GM12878 (cell line): ENCODE measurements around the gene GGT7. TPM values are rescaled to one million over a fixed set of nuclear protein-coding genes. Genes with fewer than 3 reads are reported as not detected.
A peak's percentile ranks its signal among the peaks of the same experiment; 100 is the strongest.

Source experiments
- BACH1 ChIP-seq: fragments of 450-650 bp; IDR thresholded peaks from 2 replicates; pipeline ENCODE4 v1.6.1; 2017; ENCODE audit warnings: mild to moderate bottlenecking, borderline replicate concordance
- BMI1 ChIP-seq: fragments of 450-650 bp; IDR thresholded peaks from 2 replicates; pipeline ENCODE4 v1.6.1; 2016; ENCODE audit warnings: mild to moderate bottlenecking, moderate library complexity, borderline replicate concordance
- DPF2 ChIP-seq: fragments of 450-650 bp; IDR thresholded peaks from 2 replicates; pipeline ENCODE4 v1.6.1; 2017; ENCODE audit warnings: mild to moderate bottlenecking
- EP300 ChIP-seq, 2 experiments: fragments of 150-350 bp in 1 of 2; IDR thresholded peaks; 2 replicates each; pipeline ENCODE4 v1.6.1; 2011 to 2012; ENCODE audit warnings: low read depth in 2 of 2, low read length in 2 of 2, borderline replicate concordance in 1 of 2, improper control_type of control experiment in 1 of 2, inconsistent platforms in 1 of 2; ENCODE audit not compliant: control insufficient read depth in 1 of 2
- IKZF2 ChIP-seq, 2 experiments: fragments of 450-650 bp; IDR thresholded peaks; 2 replicates each; pipeline ENCODE4 v1.6.1; 2017; ENCODE audit warnings: mild to moderate bottlenecking in 2 of 2, moderate library complexity in 2 of 2
- IRF4 ChIP-seq: IDR thresholded peaks from 2 replicates; pipeline ENCODE4 v1.6.1; 2011; ENCODE audit warnings: low read depth, low read length
- LARP7 ChIP-seq: fragments of 450-650 bp; IDR thresholded peaks from 2 replicates; pipeline ENCODE4 v1.6.1; 2017; ENCODE audit warnings: mild to moderate bottlenecking
- MTA3 ChIP-seq: IDR thresholded peaks from 2 replicates; pipeline ENCODE4 v1.6.1; 2012; ENCODE audit warnings: low read length, inconsistent platforms, borderline replicate concordance
- NBN ChIP-seq: fragments of 450-650 bp; IDR thresholded peaks from 2 replicates; pipeline ENCODE4 v1.6.1; 2016
- PAX8 ChIP-seq: fragments of 450-650 bp; IDR thresholded peaks from 2 replicates; pipeline ENCODE4 v1.6.1; 2017; ENCODE audit warnings: mild to moderate bottlenecking, moderate library complexity
- POU2F2 ChIP-seq: IDR thresholded peaks from 3 replicates; pipeline ENCODE4 v1.6.1; 2011; ENCODE audit warnings: low read depth, mild to moderate bottlenecking, low read length, borderline replicate concordance
- RAD51 ChIP-seq: fragments of 450-650 bp; IDR thresholded peaks from 2 replicates; pipeline ENCODE4 v1.6.1; 2016; ENCODE audit warnings: moderate library complexity, mild to moderate bottlenecking, inconsistent platforms
- RBBP5 ChIP-seq: fragments of 200-600 bp; sonication (generic); conservative IDR thresholded peaks from 2 replicates; pipeline ENCODE4 v1.6.1; 2016
- SMC3 ChIP-seq: IDR thresholded peaks from 2 replicates; pipeline ENCODE4 v1.6.1; 2011; ENCODE audit warnings: low read length, improper control_type of control experiment, borderline replicate concordance
- WRNIP1 ChIP-seq: IDR thresholded peaks from 2 replicates; pipeline ENCODE4 v1.6.1; 2011; ENCODE audit warnings: low read depth, low read length, improper control_type of control experiment, borderline replicate concordance
- YBX1 ChIP-seq: fragments of 450-650 bp; IDR thresholded peaks from 2 replicates; pipeline ENCODE4 v1.6.1; 2016; ENCODE audit warnings: antibody characterized with exemption
- ZNF207 ChIP-seq: fragments of 450-650 bp; IDR thresholded peaks from 2 replicates; pipeline ENCODE4 v1.6.1; 2014; ENCODE audit warnings: antibody characterized with exemption, mild to moderate bottlenecking, borderline replicate concordance
- ZNF622 ChIP-seq: fragments of 450-650 bp; IDR thresholded peaks from 2 replicates; pipeline ENCODE4 v1.6.1; 2017; ENCODE audit warnings: mild to moderate bottlenecking, inconsistent platforms
- polyA plus RNA-seq, 11 experiments: library from polyadenylated mRNA; depleted of rRNA in 4 of 11; unstranded in 6 of 11; stranded (reverse) in 5 of 11; fragments of >200 nt; fragmentation: Nextera tagmentation in 4 of 11; fragmentation: Illumina TruSeq in 1 of 11; extraction: Ambion mirVana in 4 of 11; extraction: Trizol in 1 of 11; gene quantifications; 1 replicate in 1 of 11; 2 replicates in 10 of 11; pipeline versions ENCODE4 v1.2.1 to v1.2.3, GENCODE V29; 2011 to 2016; ENCODE audit warnings: inconsistent platforms in 2 of 11, missing spikeins in 2 of 11, low read depth in 1 of 11
- total RNA-seq, 4 experiments: library from RNA; depleted of rRNA in 3 of 4; stranded (reverse); fragments of >200 nt in 3 of 4; fragmentation: Illumina TruSeq in 1 of 4; extraction: Trizol in 1 of 4; gene quantifications; 2 replicates each; pipeline versions ENCODE4 v1.2.1 to v1.2.3, GENCODE V29; 2013 to 2021
- TF ChIP-seq, protein P1 (sequence below): IDR thresholded peaks from 2 replicates; pipeline ENCODE4 v1.6.1; 2011; ENCODE audit warnings: borderline replicate concordance, low read depth, mild to moderate bottlenecking, moderate library complexity, mixed read lengths, low read length; ENCODE audit not compliant: insufficient read depth; ENCODE audit errors: extremely low read length
- TF ChIP-seq, protein P2 (sequence below): IDR thresholded peaks from 2 replicates; pipeline ENCODE4 v1.6.1; 2012; ENCODE audit warnings: low read depth, low read length, improper control_type of control experiment
- TF ChIP-seq, protein P3 (sequence below): fragments of 450-650 bp; IDR thresholded peaks from 2 replicates; pipeline ENCODE4 v1.6.1; 2016; ENCODE audit warnings: mild to moderate bottlenecking
- TF ChIP-seq, protein P4 (sequence below): fragments of 450-650 bp; formaldehyde crosslinking; IDR thresholded peaks from 2 replicates; pipeline ENCODE4 v1.4.0; 2020; ENCODE audit warnings: mild to moderate bottlenecking, moderate library complexity
- TF ChIP-seq, protein P5 (sequence below): IDR thresholded peaks from 2 replicates; pipeline ENCODE4 v1.6.1; 2011; ENCODE audit warnings: mild to moderate bottlenecking, low read depth, low read length, moderate library complexity; ENCODE audit not compliant: insufficient replicate concordance

GGT7 gene
- total and polyA plus RNA-seq, 10 of the 15 experiments (the other 5 are each of a cell fraction or from before 2014, with no cell fraction given): 0.02 to 14.7 (median 5.3) TPM

DNA sequence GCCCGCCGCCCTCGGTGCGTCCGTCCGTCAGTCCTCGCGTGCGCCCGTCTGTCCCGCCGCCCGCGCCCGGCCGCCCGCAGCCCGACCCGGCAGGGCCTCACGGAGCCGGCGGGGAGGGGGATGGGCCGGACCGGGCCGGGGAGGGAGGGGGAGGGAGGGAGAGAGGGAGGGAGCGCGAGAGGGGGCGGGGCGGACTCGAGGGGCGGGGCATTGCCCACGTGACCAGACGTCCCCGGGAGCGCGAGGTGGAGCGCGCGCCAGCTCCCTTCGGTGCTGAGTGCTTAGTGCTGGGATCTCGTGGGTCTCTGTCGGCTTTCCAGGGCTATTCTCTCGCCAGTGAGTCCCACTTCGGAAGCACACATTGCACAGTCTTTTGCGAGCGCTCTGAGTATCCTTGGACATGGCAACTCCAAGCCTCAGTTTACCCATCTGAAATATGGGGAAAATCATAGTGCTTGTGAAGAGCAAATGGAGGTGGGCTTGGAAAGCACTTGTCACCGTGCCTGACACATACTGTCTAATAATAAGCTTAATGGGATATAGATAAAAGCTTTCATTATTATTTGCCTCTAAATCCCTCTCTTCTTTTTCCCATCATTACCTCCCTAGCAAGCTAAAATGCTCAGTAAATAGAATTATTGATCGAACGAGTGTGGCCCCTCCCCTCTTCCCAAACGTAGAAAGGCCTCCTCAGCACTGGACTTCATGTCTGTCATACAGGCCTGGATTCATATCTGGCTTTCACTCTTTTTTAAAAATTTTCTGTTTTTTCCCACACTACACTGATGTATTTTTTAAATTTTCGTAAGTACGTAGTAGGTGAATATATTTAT lies 46.9 kb downstream of the GGT7 start, which contains the start of gene NCOA6 (continued):
- no peak for TF ChIP-seq BACH1
- TF ChIP-seq ZNF207: no peak
- no peak for TF ChIP-seq ZNF622
- TF ChIP-seq, protein P1, sequence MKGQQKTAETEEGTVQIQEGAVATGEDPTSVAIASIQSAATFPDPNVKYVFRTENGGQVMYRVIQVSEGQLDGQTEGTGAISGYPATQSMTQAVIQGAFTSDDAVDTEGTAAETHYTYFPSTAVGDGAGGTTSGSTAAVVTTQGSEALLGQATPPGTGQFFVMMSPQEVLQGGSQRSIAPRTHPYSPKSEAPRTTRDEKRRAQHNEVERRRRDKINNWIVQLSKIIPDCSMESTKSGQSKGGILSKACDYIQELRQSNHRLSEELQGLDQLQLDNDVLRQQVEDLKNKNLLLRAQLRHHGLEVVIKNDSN: peak; percentile 91
- no peak for TF ChIP-seq SMC3
- no peak for TF ChIP-seq PAX8
- TF ChIP-seq IKZF2 (IDR thresholded peaks at IDR 0.05): 0 out of 4 replicates have a peak, but pooled peaks of 1 of the 2 experiments have one; percentile 26
- TF ChIP-seq RAD51: peak; percentile 89
- TF ChIP-seq IRF4: no peak
- TF ChIP-seq DPF2: 0 out of 2 replicates have a peak, but pooled peaks have one; percentile 6
- no peak for TF ChIP-seq MTA3
- no peak for TF ChIP-seq EP300 (IDR thresholded peaks at IDR 0.05; ENCODE audit: borderline replicate concordance in 1 of 2, control insufficient read depth in 1 of 2, low read depth in 2 of 2, low read length in 2 of 2)
- TF ChIP-seq, protein P2, sequence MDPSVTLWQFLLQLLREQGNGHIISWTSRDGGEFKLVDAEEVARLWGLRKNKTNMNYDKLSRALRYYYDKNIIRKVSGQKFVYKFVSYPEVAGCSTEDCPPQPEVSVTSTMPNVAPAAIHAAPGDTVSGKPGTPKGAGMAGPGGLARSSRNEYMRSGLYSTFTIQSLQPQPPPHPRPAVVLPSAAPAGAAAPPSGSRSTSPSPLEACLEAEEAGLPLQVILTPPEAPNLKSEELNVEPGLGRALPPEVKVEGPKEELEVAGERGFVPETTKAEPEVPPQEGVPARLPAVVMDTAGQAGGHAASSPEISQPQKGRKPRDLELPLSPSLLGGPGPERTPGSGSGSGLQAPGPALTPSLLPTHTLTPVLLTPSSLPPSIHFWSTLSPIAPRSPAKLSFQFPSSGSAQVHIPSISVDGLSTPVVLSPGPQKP: no peak
- no peak for TF ChIP-seq YBX1
- TF ChIP-seq RBBP5: no peak
- TF ChIP-seq, protein P3, sequence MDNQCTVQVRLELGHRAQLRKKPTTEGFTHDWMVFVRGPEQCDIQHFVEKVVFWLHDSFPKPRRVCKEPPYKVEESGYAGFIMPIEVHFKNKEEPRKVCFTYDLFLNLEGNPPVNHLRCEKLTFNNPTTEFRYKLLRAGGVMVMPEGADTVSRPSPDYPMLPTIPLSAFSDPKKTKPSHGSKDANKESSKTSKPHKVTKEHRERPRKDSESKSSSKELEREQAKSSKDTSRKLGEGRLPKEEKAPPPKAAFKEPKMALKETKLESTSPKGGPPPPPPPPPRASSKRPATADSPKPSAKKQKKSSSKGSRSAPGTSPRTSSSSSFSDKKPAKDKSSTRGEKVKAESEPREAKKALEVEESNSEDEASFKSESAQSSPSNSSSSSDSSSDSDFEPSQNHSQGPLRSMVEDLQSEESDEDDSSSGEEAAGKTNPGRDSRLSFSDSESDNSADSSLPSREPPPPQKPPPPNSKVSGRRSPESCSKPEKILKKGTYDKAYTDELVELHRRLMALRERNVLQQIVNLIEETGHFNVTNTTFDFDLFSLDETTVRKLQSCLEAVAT: no peak
- TF ChIP-seq, protein P4, sequence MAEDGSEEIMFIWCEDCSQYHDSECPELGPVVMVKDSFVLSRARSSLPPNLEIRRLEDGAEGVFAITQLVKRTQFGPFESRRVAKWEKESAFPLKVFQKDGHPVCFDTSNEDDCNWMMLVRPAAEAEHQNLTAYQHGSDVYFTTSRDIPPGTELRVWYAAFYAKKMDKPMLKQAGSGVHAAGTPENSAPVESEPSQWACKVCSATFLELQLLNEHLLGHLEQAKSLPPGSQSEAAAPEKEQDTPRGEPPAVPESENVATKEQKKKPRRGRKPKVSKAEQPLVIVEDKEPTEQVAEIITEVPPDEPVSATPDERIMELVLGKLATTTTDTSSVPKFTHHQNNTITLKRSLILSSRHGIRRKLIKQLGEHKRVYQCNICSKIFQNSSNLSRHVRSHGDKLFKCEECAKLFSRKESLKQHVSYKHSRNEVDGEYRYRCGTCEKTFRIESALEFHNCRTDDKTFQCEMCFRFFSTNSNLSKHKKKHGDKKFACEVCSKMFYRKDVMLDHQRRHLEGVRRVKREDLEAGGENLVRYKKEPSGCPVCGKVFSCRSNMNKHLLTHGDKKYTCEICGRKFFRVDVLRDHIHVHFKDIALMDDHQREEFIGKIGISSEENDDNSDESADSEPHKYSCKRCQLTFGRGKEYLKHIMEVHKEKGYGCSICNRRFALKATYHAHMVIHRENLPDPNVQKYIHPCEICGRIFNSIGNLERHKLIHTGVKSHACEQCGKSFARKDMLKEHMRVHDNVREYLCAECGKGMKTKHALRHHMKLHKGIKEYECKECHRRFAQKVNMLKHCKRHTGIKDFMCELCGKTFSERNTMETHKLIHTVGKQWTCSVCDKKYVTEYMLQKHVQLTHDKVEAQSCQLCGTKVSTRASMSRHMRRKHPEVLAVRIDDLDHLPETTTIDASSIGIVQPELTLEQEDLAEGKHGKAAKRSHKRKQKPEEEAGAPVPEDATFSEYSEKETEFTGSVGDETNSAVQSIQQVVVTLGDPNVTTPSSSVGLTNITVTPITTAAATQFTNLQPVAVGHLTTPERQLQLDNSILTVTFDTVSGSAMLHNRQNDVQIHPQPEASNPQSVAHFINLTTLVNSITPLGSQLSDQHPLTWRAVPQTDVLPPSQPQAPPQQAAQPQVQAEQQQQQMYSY: no peak
- TF ChIP-seq POU2F2: no peak
- no peak for TF ChIP-seq NBN
- TF ChIP-seq LARP7: no peak
- no peak for TF ChIP-seq WRNIP1
- TF ChIP-seq BMI1: no peak
- TF ChIP-seq, protein P5, sequence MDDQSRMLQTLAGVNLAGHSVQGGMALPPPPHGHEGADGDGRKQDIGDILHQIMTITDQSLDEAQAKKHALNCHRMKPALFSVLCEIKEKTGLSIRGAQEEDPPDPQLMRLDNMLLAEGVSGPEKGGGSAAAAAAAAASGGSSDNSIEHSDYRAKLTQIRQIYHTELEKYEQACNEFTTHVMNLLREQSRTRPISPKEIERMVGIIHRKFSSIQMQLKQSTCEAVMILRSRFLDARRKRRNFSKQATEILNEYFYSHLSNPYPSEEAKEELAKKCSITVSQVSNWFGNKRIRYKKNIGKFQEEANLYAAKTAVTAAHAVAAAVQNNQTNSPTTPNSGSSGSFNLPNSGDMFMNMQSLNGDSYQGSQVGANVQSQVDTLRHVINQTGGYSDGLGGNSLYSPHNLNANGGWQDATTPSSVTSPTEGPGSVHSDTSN: no peak
